C4-2B (cell line): Measurements from ENCODE around the gene EFCAB13.

Experiments used
- H3K27ac ChIP-seq: fragments of 450-650 bp; 2 replicates; pipeline ENCODE4 v1.5.1; 2017
- CTCF ChIP-seq: fragments of 450-650 bp; conservative IDR thresholded peaks from 2 replicates; pipeline ENCODE4 v1.5.1; 2017; ENCODE audit warnings: mild to moderate bottlenecking
- ZFX ChIP-seq: fragments of 450-650 bp; IDR thresholded peaks from 2 replicates; pipeline ENCODE4 v1.6.1; 2017

Gene EFCAB13

GRCh38 chr17:47318197-47318918 lies 5.4 kb upstream of the EFCAB13 start:
- no peak for TF ChIP-seq CTCF
- no peak for TF ChIP-seq ZFX
- H3K27ac ChIP-seq, result no peak overlapping the region

- no peak overlapping the region for H3K27ac ChIP-seq
- no peak for TF ChIP-seq ZFX
- TF ChIP-seq CTCF, result no peak
Measured at GRCh38 chr17:47320879-47321502, 2.8 kb upstream of the EFCAB13 start.

- no peak for TF ChIP-seq CTCF
- no peak overlapping the region for H3K27ac ChIP-seq
Measured at GRCh38 chr17:47324224-47325020, 667 bp downstream of the EFCAB13 start.

- no peak overlapping the region for H3K27ac ChIP-seq
Measured at GRCh38 chr17:47325176-47325575, 1.4 kb downstream of the EFCAB13 start.

GRCh38 chr17:47330548-47330947 lies 6.8 kb downstream of the EFCAB13 start:
- no peak overlapping the region for H3K27ac ChIP-seq
- TF ChIP-seq CTCF, result no peak
- no peak for TF ChIP-seq ZFX

More at GRCh38 chr17:47325176-47325575, 1.4 kb downstream of the EFCAB13 start:
- TF ChIP-seq ZFX, result no peak
- no peak for TF ChIP-seq CTCF

GRCh38 chr17:47332287-47332686 lies 8.5 kb downstream of the EFCAB13 start:
- no peak for TF ChIP-seq ZFX
- TF ChIP-seq CTCF, result no peak
- H3K27ac ChIP-seq, result no peak overlapping the region
